ENCODE measurements around the gene CRYGN.

CRYGN gene

DNA sequence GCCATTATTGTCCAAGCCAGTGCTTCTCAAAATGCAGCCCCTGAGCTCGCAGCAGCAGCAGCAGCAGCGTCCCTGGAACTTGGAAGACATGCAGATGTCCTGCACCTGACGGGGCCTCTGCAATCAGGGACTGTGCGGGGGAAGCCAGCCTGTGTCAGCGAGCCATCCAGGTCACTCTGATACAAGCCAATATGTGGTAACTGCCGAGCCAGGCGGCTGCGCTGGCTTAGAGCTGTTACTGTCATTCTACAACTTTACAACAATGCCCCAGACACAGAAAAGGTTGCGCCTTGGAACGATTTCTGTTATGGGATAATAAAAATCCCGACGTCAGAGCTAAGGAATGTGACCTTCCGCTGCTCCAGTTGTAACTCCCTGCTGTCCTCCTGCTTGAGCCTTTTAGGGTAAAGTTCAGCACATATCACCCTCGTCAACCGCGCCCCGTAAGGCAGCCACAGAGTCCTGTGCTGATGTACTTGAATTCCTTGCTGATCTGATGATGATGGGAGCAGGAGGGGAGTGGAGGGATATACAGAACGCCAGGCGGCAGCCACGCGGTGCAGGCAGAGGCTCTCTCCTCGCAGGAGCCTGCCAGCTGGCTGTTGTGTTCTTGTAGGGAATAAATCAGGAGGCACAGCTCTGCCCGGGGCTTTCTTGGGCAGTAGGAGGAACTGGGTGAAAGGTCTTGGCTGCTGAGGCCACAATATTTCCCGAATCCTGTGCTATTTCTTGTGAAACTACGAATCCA, 20.0 kb upstream of the CRYGN start:
- no peak for DNase-seq

DNA sequence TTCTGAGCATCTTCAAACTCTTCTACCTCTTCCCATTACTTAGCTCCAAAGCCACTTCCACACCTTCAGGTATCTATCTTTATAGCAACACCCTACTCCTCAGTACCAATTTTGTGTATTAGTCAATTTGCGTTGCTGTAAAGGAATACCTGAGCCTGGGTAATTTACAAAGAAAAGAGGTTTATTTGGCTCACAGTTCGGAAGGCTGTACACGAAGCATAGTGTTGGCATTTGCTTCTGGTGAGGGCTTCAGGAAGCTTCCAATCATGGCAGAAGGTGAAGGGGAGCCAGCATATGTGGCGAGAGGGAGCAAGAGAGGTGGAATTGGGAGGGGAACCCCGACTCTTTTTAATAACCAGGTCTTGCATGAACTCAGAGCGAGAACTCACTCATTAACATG, 17.6 kb upstream of the CRYGN start:
- no peak for DNase-seq

DNA sequence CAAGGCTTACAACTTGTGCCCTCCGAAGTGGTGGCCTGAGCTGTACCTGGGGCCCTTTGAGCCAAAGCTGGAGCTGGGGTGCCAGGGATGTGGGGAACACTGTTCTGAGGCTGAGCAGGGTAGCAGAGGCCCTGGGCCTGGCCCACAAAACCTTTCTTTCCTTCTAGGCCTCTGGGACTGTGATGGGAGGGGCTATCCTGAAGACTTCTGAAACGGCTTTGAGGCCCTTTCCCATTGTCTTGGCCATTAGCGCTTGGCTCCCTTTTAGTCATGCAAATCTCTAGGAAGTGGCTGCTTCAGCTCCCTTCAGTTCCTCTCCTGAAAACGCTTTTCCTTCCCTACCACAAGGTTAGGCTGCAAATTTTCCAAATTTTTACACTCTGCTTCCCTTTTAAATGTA, 16.8 kb upstream of the CRYGN start:
- no peak for DNase-seq

DNA sequence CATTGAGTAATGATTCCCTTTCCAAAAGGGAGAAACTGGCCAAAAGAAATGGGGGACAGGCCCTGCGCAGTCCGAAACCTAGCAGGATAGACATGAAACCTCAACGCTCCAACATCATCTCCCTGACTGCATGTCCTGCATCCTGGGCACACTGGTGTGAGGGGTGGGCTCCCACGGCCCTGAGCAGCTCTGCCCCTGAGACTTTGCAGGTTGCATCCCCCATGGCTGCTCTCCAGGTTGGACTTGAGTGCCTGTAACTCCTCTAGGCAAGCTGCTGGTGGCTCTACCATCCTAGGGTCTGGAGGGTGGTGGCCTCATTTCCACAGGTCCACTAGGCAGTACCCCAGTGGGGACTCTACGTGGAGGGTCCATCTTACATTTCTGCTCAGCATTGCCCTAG, 16.3 kb upstream of the CRYGN start:
- no peak for DNase-seq

DNA sequence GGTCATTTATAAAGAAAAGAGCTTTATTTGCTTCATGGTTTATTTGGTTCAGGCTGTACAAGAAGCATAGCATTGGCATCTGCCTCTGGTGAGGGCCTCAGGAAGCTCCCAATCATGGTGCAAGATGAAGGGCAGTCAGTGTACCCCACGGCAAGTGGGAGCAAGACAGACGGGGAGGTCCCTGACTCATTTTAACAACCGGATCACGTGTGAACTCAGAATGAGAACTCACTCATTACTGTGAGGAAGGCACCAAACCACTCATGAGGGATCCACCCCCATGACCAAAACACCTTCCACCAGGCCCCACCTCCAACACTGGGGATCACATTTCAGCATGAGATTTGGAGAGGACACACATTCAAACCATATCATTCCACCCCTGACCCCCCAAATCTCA, 15.7 kb upstream of the CRYGN start:
- DNase-seq, result no peak

DNA sequence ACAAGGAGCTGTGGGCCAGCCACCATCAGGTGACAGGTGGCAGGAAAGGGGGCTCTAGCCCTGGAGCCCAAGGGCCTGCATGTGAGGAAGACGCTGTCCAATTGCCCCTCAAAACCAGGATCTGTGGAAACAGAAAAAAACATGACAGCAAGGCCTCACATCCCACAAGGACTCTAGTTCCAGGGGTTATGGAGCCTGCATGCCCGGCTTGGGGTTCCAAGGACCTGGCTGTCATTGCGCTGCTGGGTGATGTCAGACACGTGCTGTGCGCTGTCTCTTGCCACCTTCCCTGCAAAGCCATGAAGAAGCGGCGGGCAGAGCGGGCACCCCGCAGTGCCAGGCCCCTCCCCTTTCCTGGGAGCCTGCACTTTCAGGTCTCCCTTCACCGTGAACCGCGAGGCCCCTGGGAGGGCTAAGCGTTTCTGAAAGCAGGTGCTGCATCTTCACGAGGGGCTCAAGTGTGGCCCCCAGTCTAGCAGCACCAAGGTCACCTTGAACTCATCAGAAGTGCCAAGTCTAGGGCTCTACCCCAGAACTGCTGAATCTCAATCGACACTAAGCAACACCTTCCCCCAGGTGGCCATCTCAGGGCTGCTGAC, 15.1 kb upstream of the CRYGN start:
- DNase-seq, result no peak

DNA sequence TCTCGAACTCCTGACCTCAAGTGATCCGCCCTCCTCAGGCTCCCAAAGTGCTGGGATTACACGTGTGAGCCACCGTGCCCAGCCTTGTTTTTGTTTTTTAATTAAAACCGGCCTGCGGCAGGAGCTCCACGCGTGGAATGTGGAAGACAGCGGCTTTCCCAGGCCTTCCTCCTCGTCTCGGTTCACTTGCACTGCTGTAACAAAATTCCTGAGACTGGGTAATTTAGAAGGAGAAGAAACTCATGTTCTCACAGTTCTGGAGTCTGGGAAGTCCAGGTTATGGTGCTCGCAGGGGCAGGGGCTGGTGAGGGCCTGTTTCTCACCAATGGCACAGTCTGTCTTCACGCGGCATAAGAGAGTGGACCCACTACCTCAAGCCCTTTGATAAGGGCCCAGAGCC, 14.4 kb upstream of the CRYGN start:
- DNase-seq, result no peak

DNA sequence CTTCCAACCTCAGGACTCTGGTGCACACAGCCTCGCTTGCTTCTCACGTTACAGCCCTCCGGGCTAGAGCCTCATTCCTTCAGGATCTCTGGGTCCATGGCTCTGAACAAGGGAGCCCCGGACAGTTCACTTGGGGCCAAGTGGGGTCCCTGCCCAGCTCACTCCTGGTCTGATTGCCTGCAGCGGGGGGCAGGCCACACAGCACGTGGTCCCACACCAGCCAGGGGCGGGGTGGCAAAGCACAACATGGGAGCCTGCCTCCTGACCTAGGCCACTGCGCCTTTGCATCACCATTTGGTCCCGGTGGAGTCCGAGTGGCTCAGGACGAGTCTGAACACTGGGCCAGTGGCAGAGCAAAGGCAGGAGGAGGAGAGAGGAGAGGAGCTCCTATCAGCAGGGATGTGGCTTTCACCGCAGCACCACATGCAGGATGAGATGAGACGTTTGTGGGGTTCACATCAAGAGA, 13.4 kb upstream of the CRYGN start:
- no peak for DNase-seq

DNA sequence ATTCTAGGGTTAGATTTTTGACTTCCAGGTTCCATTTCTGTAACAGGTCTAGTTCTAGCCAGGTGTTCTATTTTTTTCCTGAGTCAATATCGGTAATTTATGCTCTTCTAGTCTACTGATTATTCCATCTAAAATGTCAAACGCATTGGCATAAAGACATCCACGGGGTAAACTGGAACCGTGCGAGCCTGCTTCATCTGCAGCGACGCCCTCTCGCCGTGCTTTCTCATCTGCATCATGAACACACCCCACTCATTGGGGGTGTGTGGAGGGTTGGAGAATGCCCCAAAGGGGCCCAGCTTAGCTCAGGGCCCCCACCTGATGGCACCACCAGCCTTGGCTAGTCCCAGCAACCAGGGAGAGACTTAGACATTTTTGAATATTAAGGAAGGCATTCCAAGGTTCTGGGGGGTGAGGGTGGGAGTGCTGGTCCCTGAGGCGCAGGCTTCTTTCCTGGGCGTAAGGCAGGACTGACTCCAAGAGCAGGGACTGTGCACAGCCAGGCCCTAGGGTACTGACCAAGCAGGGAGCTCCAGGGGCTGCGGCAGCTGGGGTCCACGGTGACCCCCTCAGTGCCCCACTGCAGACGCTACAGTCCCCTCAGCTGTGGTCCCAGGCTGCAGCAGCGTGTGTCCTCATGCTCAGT, 12.9 kb upstream of the CRYGN start:
- DNase-seq, result no peak

DNA sequence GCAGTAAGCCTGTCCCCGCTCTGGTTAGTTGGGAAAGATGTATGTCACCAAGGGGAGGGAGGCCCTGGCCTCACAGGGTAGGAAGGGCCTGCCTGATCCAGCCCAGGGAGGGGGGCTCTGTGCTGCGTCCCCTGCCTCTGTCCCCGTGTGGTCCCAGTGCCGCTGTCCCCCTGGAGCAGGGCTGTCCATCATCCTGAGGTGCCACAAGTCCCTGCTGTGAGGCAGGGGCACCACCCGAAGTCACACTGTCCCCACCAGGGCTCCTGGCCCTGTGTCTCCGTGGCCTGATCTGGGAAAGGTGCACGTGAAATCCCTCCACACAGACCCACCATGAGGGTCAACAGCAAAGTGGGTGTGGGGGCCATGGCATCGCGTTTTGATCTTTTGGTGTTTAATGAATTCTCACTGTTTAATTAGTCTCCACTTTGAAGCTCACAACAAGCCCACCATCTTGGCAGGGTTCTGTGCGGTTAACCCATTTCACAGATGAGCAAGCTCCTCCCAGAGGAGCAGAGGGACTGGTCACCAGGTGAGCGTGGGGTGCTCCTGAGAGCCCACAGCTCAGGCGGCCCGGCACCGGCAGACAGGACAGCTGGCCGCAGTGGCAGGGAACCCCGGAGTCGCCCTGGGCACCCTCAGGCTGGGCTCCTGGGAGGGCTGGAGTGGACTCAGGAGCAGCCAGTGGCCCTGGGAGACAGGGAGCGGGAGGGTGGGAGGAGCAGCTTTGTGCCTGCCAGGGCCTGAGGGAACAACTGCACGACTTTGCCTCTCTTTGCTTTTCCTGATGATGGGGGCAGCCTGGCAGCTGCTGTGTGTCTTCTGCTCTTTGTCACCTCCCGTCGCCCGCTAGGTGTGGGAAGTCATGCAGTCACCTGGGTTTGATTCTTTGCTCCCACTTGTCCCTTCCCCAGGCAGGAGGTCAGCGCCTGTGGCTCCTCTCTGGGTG, 12.0 kb upstream of the CRYGN start:
- DNase-seq, result no peak

DNA sequence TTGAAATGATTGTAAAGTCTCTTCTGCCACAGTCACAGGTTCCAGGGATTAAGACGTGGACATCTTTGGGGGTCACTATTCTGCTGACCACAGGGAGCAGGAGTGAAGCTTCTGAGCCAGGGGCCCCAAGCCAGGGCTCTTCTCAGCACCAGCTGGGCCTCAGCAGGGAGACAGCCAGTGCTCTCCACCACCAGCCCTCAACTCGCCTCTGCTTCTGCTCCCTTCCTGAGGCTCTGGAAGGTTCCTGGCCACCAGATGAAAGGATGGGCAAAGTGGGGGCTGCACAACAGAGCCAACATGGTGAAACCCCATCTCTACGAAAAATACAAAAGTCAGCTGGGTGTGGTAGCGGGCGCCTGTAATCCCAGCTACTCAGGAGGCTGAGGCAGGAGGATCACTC, 11.2 kb upstream of the CRYGN start:
- DNase-seq, result no peak

DNA sequence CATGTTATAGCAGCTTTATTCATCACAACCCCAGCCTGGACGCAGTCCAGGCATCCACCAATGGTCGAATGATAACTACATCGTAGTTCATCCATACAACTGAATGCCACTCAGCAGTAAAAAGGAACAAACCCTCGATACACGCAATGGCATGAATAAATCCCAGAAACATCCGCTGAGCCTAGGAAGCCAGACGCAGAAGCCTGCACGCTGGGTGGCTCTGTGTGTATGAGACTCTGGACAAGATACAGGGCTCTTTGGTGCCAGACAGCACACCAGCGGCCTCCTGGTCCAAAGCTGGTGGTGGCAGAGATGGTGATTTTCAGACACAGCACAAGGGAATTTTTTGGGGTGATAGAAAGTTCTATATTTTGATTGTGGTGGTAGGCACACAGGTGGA, 10.0 kb upstream of the CRYGN start:
- no peak for DNase-seq

DNA sequence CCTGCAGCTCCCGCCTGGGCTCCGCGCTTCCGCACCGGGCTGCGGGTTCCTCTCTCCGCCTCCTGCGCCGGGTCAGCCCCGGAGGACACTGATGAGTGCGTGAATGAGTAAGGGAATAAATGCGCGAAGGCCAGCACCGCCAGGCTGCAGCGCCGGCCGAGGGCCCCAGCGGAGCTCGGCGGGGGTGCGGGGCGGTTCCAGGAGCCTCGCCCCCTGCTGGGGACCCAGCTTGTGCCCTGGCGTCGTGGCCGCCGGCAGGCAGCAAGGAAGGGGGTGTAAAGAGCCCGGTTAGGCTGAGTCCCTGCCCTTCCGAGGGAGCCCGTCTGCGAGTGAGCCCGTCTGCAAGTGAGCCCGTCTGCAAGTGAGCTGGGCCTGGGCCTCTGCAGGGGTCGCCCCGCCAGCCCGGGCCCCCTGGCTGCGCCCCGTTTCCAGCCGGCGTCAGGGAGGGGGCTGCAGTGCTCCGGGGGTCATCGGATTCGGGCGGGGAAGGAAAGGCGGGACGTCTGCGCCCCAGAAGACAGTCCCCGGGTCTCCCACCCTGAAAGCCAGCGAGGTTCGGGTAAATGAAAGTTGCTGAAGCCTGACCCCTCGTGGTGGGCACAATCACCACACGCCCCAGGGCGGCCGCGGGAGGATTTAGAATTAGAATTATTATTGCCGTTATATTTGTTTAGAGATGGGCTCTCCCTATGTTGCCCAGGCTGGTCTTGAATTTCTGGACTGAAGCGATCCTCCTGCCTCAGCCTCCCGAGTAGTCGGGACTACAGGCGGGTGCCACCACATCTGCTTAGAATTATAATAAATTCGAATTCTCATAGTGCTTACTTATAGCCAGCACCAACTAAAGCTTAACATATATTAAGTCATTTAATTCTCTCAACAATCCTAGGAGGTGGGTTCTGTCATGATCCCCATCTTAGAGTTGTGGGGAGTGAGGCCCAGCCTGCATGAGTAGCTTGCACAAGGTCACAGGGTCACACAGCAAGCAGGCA, 8.6 kb upstream of the CRYGN start:
- DNase-seq, result peak; percentile 57

DNA sequence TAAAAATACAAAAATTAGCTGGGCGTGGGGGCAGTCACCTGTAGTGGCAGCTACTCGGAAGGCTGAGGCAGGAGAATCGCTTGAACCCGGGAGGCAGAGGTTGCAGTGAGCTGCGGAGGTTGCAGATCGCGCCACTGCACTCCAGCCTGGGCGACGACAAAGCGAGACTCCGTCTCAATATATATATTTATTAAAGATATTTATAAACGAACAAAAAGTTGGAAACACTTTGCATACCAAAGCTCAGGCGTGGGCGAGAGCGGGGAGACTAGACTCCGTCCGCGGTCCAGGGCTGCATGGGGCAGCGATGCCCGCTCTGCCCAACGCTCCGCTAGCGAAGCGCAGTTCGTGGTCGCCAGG, 7.9 kb upstream of the CRYGN start:
- no peak for DNase-seq

DNA sequence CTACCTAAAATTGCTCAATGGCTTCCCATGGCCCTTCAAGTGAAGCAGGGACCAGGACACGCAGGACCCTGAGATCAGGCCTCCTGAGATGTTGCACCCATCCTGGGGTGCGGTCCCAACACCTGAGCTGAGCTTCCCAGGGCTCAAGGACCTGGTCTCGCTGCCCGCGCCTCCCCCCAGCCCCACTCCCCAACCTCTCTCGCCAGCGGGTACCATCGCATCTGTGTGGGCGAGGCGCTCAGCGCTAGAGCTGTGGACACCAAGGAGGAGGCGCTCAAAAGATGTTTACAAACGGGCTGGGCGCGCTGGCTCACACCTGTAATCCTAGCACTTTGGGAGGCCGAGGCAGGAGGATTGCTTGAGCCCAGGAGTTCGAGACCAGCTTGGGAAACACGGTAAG, 7.4 kb upstream of the CRYGN start:
- DNase-seq, result no peak

DNA sequence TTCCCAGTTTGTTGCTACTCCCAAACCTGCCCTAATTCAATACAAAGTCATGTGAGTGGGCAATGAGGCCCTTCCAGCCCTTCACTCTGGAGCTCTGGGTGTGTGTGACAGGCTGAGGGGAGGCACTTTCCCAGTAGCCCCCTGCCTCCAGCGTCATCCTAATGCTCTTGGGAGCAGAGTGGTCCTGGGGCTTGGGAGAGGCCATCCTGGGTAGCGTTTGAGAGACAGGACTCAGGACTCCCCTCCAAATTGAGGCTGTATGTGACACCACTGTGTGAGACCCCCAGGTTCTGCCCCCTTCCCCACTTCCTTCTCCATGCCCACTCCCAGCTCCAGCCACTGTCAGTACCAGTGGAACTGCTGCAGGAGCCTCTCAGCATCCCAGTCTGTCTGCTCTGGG, 6.5 kb upstream of the CRYGN start:
- DNase-seq, result no peak

DNA sequence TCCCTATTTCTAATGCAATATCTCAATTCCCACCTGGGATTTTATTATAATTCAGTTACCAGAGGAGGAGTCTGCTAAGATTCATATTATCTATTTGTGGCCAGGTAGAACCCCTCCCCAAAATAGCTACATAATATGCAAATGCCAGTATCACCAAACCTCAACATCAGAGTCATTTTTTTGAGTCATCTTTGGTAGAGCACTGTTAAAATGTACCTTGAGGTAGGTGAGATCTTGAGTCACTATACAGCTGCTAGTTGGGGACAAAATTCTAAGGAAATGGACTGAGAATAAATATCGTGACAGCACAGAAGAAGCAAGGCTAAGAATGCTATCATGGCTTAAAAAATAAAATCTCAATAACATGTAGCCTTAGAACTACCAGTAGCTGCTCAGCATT, 4.7 kb upstream of the CRYGN start:
- no peak for DNase-seq

DNA sequence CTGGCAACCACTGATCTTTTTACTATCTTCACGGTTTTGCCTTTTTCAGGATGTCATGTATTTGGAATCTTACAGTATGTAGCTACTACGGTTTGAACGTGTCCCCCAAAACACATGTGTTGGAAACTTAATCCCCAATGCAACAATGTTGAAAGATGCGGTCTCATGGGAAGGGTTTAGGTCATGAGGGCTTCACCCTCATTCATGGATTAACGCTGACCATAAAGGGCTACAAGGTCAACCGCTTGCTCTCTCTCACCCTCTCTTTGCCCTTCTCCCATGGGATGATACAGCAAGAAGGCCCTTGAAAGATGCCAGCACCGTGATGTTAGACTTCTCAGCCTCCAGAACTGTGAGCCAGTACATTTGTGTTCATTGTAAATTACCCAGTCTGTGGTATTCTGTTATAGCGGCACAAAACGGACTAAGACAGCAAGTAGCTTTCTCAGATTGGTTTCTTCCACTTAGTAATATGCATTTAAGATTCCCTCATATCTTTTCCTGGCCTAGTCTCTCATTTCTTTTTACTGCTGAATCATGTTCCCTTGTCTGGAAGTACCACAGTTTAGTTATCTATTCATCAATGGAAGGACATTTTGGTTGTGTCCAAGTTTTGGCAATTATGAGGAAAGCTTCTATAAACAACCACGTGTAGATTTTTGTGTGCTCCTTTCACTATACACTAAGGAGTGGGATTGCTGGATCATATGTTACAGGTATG, 3.0 kb upstream of the CRYGN start:
- no peak for DNase-seq

DNA sequence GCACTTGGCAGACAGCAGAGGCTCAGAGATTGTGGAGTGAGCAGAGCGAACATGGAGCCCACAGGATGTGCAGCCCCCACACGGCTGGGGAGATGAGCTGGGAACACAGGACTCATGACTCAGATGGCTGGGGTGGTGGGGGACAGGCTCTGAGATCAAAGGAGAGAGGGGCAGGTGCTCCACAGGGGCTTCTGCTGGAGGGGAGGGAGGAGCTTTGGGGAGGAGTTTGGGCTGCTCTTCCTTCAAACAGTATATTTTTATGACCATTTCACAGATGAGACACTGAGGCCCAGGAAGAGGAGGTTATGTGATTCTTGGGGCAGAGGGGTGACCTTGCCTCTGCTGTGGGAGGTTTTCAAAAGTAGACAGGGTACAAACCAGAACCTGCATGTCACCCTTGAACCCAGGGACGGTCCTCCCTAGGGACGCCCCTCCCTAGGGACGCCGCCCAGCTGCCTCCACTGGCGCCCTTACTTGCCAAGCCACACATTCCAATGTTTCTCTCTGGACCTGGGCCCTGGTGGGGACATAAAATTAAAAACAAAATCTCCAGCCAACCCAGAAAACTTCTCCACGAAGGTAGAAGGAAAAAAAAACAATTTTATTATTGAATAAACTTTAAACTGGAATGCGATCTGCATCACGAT, 981 bp upstream of the CRYGN start:
- DNase-seq, result no peak

DNA sequence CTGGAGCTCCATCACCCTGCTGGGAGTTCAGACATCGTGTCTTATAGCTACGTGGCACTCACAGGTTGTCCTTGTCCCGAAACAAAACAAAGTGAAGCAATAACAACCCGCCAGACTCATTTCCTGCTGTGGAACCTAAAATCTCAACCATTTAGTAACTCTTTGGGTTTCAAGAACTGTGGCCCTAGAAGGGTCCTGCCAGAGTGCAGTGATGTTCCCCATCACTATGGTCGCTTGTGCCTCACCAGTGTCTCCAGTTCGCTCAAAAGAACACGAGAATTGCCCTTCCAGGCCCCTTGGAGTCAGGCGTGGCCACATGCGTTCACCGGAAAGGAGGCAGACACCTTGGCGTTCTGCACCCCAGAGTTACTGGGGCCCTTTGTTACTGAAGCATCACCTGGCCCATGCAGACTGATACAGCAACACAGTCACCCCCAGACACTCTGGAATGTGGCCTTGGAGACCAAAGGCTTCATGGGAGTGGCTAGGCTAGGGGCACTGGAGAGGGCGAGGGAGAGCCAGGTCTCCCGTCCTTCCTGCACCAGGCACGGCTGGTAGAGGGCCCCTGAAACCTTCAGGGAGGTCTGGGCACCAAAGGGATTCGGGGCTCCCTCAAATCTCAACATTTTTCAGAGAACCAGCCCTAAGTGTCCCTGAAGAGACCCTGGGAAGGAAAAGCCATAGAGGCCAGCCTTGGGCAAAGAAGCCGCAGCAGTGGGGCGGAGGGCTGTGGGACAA, 908 bp downstream of the CRYGN start:
- DNase-seq, result no peak

All from NCI-H2029 treated with DMSO at 0.1 percent for 48 hours (cell line).